Ectodermal cell (in vitro differentiated cells): Measurements from ENCODE around the gene IGSF5.

Experiments used
- H3K27ac ChIP-seq: 2 replicates; pipeline ENCODE4 v1.7.0; 2013; ENCODE audit warnings: mild to moderate bottlenecking, low read depth, low read length; ENCODE audit not compliant: insufficient read depth, poor library complexity, severe bottlenecking
- H3K27me3 ChIP-seq: 2 replicates; pipeline ENCODE4 v1.7.0; 2013; ENCODE audit warnings: mild to moderate bottlenecking, low read length; ENCODE audit not compliant: insufficient read depth, control insufficient read depth, poor library complexity, severe bottlenecking
- H3K36me3 ChIP-seq: one replicate; pipeline ENCODE4 v1.7.0; 2013; ENCODE audit warnings: low read length; ENCODE audit not compliant: control insufficient read depth, insufficient read depth
- H3K4me1 ChIP-seq: one replicate; pipeline ENCODE4 v1.7.0; 2013; ENCODE audit warnings: low read length; ENCODE audit not compliant: control insufficient read depth, insufficient read depth
- H3K4me3 ChIP-seq: 2 replicates; pipeline ENCODE4 v1.7.0; 2013; ENCODE audit warnings: low read depth, low read length, control low read depth; ENCODE audit not compliant: insufficient read depth
- H3K9me3 ChIP-seq: 2 replicates; pipeline ENCODE4 v1.7.0; 2013; ENCODE audit warnings: mild to moderate bottlenecking, low read length, moderate library complexity; ENCODE audit not compliant: control insufficient read depth
- WGBS, 2 experiments: methylation state at CpG; one replicate each; pipeline ENCODE4 v1.1.7; 2013; ENCODE audit warnings: missing lambda C conversion rate in 2 of 2; 5-methylcytosine and 5-hydroxymethylcytosine counted together

Gene IGSF5

DNA sequence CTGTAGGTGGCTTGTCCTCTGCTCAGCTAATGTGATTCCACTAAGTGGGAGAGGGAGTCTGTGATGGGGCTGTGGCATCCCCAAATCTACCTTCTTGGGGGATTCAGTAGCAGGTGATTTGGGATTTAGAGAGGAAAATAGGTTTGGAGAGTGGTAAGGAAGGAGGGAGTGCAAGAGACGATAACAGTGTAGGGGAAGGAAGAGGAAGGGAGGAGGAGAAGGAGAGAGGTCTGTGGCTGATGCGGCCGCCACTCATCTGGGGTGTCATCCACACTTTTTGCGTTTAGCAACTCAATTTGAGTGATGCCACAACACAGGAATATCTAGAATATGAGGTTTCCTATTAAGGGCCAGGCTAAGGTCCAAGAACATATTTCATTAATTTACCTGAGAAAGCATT lies 98.5 kb downstream of the IGSF5 start:
- Histone ChIP-seq H3K27me3 (no peaks in the 10 kb centered on the region), H3K36me3 (no peaks in the 10 kb centered on the region), H3K4me3 (no peak overlapping the region), H3K9me3 (no peaks in the 10 kb centered on the region), H3K27ac (no peak overlapping the region), H3K4me1 (peaks cover 3% of the 10 kb centered on the region)
- WGBS, 2 experiments, result 93% methylated on average over 4 of the region's 4 CpGs

DNA sequence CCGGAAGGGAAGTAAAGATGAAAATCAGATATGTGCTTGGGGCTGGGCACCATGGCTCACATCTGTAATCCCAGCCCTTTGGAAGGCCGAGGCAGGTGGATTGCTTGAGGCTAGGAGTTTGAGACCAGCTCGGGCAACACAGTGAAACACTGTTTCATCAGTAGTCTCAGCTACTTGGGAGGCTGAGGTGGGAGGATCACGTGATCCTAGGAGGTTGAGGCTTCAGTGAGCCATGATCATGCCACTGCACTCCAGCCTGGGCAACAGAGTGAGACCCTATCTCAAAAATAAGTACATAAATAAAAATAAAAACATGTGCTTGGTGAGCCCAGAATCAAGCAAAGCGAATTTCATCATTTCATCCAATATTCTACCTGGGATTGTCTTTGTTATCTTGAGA lies 98.9 kb downstream of the IGSF5 start:
- H3K4me3 ChIP-seq, result no peak overlapping the region
- no peaks in the 10 kb centered on the region for H3K36me3 ChIP-seq
- H3K27ac ChIP-seq, result no peak overlapping the region
- peaks cover 3% of the 10 kb centered on the region for H3K4me1 ChIP-seq
- H3K27me3 ChIP-seq, result no peaks in the 10 kb centered on the region
- 94 to 95% methylated on average over 5 of the region's 5 CpGs for WGBS, 2 experiments
- H3K9me3 ChIP-seq, result no peaks in the 10 kb centered on the region

DNA sequence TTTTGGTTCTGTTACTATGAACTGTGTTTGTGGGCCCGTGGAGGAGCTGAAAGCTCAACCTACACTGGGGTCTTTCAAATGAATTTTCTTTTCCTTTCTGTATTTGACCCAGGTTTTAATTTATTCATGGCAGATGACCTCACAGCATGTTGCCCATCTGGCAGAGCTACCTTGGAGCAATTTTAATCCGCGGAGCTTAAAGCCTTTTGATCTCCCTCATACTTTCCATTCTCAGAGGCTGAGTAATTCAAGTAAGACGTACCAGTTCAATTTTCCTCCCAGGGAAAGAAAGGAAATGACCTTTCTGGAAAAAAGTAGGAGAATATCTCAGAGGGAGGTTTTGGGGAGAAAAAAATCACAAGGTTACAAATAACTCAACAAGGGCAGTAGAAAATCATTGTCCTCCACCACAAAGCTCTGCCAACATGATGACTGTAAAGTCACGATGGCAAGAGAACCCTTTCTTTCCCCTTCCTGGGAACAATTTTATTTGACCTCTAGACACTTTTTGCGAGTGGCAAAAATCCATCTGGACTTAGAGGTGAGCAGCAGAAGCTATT lies 100.7 kb downstream of the IGSF5 start:
- WGBS, 2 experiments, result 81 to 84% methylated on average over 5 to 6 of the region's 6 CpGs
- Histone ChIP-seq H3K4me1 (peaks cover 3% of the 10 kb centered on the region), H3K36me3 (no peaks in the 10 kb centered on the region), H3K27me3 (no peaks in the 10 kb centered on the region), H3K27ac (no peak overlapping the region), H3K4me3 (no peak overlapping the region), H3K9me3 (no peaks in the 10 kb centered on the region)

DNA sequence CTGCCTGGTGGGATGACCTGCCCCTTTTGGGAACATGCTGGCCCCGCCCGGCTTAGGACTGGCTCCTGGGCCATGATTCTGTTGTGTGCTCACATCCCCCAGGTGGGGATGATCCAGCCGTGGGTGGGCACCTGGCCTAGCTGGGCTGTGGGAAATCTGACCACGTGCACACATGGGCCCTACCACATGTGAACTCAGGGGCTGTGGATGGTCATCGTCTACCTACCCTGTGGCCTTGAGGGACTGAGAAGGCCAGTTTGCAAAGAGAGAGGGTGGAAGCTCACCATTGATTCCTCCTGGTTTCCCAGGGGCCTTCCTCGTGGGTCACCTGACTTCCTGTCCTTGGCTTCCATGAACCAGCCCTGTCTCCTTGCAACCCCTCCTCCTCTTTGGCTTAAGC lies 102.9 kb downstream of the IGSF5 start:
- H3K36me3 ChIP-seq, result no peaks in the 10 kb centered on the region
- 91 to 93% methylated on average over 6 of the region's 6 CpGs for WGBS, 2 experiments
- peaks cover 6% of the 10 kb centered on the region for H3K4me1 ChIP-seq

DNA sequence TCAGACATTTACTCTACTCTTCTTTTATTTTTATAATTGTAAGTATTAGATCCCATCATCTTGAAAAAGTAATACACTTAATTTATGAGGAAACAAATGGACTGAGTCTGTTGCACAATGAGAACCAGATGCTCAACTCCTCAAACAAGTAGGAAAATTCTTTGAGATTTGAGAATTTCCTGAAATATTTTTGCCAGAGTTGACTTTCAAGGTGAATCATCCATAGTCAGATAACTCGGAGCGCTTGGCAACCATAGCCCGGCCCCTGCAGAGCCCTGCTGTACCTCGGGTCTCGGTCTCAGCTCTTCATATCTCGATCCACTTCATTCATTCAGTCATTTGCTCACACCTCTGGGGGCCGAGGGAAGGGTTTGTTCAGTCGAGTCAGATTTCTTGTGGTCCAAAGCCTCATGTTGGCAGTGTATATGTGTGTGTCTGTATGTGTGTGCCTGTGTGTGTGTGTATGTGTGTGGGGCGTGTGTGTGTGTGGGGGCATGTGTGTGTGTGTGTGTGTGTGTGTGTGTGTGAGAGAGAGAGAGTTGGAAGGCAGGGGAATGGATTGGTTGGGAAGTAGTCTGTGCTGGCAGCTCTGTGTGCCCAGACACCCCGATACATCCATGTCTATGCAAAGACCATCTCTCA lies 104.2 kb downstream of the IGSF5 start:
- Histone ChIP-seq H3K36me3 (no peaks in the 10 kb centered on the region), H3K27me3 (no peaks in the 10 kb centered on the region), H3K4me3 (no peak overlapping the region), H3K4me1 (peaks cover 6% of the 10 kb centered on the region), H3K9me3 (no peaks in the 10 kb centered on the region), H3K27ac (no peak overlapping the region)
- 95 to 96% methylated on average over 10 of the region's 10 CpGs for WGBS, 2 experiments

More for the DNA sequence above, 102.9 kb downstream of the IGSF5 start:
- no peak overlapping the region for H3K27ac ChIP-seq
- H3K27me3 ChIP-seq, result no peaks in the 10 kb centered on the region
- no peak overlapping the region for H3K4me3 ChIP-seq
- no peaks in the 10 kb centered on the region for H3K9me3 ChIP-seq

DNA sequence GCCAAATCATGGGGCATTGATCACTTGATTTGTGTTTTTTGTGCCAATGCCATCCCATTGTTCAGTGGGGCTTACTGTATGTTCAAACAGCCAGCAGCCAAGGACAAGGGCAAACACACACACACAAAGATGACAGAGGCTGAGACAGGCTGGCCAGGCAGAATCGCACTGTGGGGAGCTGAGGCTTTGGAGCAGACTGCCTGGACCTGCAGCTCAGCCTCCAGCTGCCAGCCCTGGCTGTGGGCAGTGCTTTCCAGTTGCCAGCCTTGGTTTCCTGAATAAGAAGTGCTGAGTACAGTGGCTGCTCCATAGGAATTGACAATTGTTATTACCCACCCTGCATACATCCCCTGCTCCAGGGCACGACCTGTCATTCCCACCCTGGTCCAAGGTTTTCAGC lies 105.3 kb downstream of the IGSF5 start:
- H3K27ac ChIP-seq, result no peak overlapping the region
- peaks cover 6% of the 10 kb centered on the region for H3K4me1 ChIP-seq
- WGBS, 2 experiments, result 87% methylated on average over 2 of the region's 2 CpGs
- no peaks in the 10 kb centered on the region for H3K36me3 ChIP-seq
- no peaks in the 10 kb centered on the region for H3K27me3 ChIP-seq
- H3K9me3 ChIP-seq, result no peaks in the 10 kb centered on the region
- no peak overlapping the region for H3K4me3 ChIP-seq

DNA sequence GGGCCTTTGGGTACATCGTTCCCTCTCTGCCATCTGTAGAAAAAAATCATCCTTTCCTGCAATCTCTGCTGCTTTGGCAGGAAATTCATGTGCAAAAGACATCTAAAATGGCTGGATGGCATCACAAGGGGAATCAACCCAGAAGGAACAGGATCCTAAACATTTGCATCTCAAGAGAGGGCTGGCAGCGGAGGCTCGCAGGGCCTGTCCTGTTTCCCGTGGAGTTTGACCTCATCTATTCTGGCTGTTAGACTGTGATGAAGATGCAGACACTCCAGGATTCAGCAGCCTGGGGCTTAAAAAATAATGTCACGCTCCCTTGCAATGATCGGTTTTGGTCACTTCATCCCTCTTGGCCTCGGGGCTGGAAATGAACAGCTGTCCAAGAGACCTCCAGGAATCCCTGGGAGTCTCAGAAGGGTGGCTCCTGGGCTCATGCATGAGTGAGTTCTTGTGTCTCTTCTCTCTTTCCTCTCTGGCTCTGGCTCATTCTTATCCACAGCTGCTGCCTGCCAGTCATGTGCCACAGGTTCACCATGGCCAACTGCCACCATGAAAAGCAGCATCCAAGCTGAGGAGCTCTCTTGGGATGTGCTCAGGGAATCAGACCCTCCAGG lies 106.1 kb downstream of the IGSF5 start:
- no peaks in the 10 kb centered on the region for H3K27me3 ChIP-seq
- H3K36me3 ChIP-seq, result no peaks in the 10 kb centered on the region
- 81 to 86% methylated on average over 7 of the region's 7 CpGs for WGBS, 2 experiments
- no peak overlapping the region for H3K27ac ChIP-seq
- no peak overlapping the region for H3K4me3 ChIP-seq
- H3K4me1 ChIP-seq, result peaks cover 6% of the 10 kb centered on the region
- no peaks in the 10 kb centered on the region for H3K9me3 ChIP-seq
